Testis (tissue), 2 donors: ENCODE measurements around the gene NHERF1.

Source experiments
- POLR2A ChIP-seq: fragments of 450-650 bp; IDR thresholded peaks from one replicate; pipeline ENCODE4 v1.6.1; 2017; ENCODE audit warnings: antibody characterized with exemption, mild to moderate bottlenecking, moderate library complexity
- TF ChIP-seq, protein P1 (sequence below), 3 experiments: fragments of 450-650 bp in 2 of 3; fragments of 200-600 bp in 1 of 3; sonication (generic) in 1 of 3; IDR thresholded peaks; one replicate each; pipeline ENCODE4 v1.5.1; 2016 to 2019; ENCODE audit warnings: antibody characterized with exemption in 3 of 3, mild to moderate bottlenecking in 2 of 3, moderate library complexity in 1 of 3

DNA sequence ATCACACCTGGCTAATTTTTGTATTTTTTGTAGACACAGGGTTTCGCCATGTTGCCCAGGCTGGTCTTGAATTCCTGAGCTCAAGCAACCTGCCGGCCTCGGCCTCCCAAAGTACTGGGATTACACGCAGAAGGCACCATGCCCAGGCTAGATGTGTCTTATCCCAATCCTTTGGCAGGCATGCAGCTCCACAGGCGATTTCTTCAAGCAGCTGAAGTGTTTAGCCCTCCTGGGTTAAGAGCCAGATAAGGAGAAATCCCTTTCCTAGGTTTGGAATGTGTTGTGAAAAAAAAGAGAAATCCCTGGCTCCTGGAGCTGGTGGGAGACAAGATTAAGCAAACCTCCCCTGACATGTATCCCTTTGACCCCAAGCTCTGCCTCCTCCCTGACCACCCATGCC, 2.1 kb upstream of the NHERF1 start:
- no peak for TF ChIP-seq POLR2A
- TF ChIP-seq, protein P1, sequence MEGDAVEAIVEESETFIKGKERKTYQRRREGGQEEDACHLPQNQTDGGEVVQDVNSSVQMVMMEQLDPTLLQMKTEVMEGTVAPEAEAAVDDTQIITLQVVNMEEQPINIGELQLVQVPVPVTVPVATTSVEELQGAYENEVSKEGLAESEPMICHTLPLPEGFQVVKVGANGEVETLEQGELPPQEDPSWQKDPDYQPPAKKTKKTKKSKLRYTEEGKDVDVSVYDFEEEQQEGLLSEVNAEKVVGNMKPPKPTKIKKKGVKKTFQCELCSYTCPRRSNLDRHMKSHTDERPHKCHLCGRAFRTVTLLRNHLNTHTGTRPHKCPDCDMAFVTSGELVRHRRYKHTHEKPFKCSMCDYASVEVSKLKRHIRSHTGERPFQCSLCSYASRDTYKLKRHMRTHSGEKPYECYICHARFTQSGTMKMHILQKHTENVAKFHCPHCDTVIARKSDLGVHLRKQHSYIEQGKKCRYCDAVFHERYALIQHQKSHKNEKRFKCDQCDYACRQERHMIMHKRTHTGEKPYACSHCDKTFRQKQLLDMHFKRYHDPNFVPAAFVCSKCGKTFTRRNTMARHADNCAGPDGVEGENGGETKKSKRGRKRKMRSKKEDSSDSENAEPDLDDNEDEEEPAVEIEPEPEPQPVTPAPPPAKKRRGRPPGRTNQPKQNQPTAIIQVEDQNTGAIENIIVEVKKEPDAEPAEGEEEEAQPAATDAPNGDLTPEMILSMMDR (IDR thresholded peaks at IDR 0.05): no peak
